Measurements from ENCODE around the gene SEC23IP. TPM values are rescaled to one million over a fixed set of nuclear protein-coding genes. Genes with fewer than 3 reads are reported as not detected.

Gene SEC23IP
- polyA plus RNA-seq, 3 donors, result 11.5 to 43.8 (median 42.0) TPM

DNA sequence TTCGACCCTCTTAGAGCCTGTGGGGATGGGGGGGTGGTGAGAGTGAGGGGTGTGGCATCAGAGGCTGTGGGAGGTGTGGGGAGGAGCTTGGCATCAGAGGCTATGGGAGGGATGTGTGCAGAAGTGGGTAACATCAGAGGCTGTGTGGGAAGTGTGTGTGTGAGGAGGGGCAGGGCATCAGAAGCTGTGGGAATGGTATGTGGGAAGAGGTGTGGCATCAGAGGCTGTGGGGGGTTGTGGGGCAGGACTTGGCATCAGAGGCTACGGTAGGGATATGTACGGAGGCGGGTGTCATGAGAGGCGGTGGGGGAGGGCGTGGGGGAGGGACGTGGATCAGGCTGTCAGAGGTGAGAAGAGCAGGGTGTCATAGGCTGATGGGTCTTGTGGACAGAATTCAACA is 97.4 kb downstream of the SEC23IP start:
- Histone ChIP-seq H3K9ac (ENCODE audit: insufficient read depth, low read length, poor library complexity, severe bottlenecking) (no peak overlapping the region), H4K20me1 (ENCODE audit: insufficient read depth, low read length) (no peaks in the 10 kb centered on the region), H3K27ac (ENCODE audit: low read depth in 1 of 2, low read length in 2 of 2) (no peak overlapping the region), H3K36me3 (replicated peaks in 1 of 2; ENCODE audit: control insufficient read depth in 1 of 2, insufficient read depth in 2 of 2, low read length in 2 of 2) (no peaks in the 10 kb centered on the region), H3K27me3 (ENCODE audit: control insufficient read depth in 2 of 2, insufficient read depth in 2 of 2, low read length in 2 of 2) (no peaks in the 10 kb centered on the region), H2AFZ (ENCODE audit: insufficient read depth, low read depth, low read length, poor library complexity, severe bottlenecking) (no peak overlapping the region), H3K9me3 (replicated peaks in 1 of 2; ENCODE audit: control insufficient read depth in 1 of 2, insufficient read depth in 1 of 2, low read length in 2 of 2) (no peaks in the 10 kb centered on the region), H3K4me3 (replicated peaks in 1 of 3; ENCODE audit: low read depth in 2 of 3, low read length in 3 of 3) (no peak overlapping the region), H3K4me1 (ENCODE audit: control insufficient read depth in 1 of 2, insufficient read depth in 2 of 2, low read length in 2 of 2) (no peaks in the 10 kb centered on the region), H3K79me2 (ENCODE audit: insufficient read depth, low read length) (no peaks in the 10 kb centered on the region), H3K4me2 (replicated peaks; ENCODE audit: extremely low read depth, low read length, poor library complexity, severe bottlenecking) (no peak overlapping the region)
- Mint-ChIP-seq H3K27me3 (ENCODE audit: low read depth in 3 of 3) (peaks cover 0 to 3% (median 0%) of the 10 kb centered on the region in 3 donors), H3K36me3 (no peaks in the 10 kb centered on the region), H3K9me3 (peaks cover 0 to 6% (median under 1%) of the 10 kb centered on the region in 7 donors), H3K27ac (no peak overlapping the region), H3K4me3 (no peak overlapping the region), H3K4me1 (no peaks in the 10 kb centered on the region)
- WGBS (ENCODE audit: insufficient coverage), result 86% methylated on average over 4 of the region's 7 CpGs
- intact Hi-C loops (cut with micrococcal nuclease), result no loop called here
- no peak for DNase-seq
- TF ChIP-seq, protein P1, sequence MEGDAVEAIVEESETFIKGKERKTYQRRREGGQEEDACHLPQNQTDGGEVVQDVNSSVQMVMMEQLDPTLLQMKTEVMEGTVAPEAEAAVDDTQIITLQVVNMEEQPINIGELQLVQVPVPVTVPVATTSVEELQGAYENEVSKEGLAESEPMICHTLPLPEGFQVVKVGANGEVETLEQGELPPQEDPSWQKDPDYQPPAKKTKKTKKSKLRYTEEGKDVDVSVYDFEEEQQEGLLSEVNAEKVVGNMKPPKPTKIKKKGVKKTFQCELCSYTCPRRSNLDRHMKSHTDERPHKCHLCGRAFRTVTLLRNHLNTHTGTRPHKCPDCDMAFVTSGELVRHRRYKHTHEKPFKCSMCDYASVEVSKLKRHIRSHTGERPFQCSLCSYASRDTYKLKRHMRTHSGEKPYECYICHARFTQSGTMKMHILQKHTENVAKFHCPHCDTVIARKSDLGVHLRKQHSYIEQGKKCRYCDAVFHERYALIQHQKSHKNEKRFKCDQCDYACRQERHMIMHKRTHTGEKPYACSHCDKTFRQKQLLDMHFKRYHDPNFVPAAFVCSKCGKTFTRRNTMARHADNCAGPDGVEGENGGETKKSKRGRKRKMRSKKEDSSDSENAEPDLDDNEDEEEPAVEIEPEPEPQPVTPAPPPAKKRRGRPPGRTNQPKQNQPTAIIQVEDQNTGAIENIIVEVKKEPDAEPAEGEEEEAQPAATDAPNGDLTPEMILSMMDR (IDR thresholded peaks at IDR 0.05), result no peak

DNA sequence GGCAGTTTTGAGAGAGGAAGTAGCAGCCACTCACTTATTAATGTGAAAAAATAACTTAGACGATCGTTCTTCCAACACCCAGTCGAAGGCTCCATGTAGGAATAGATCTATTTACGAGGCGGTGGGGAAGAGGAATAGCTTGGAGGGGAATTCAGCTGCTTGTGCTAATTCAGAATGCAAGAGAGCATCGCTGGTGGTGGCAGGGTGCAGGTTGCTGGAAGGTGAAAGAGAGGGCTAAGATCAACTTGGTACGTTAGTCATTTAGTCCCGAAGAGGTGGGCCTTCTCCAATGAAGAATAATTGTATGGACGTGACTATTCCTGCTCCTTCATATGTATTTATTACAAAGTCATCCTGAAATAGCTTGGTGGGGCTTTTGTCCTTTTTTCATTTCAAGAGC is 98.5 kb downstream of the SEC23IP start:
- Mint-ChIP-seq H3K4me3 (no peak overlapping the region), H3K27me3 (ENCODE audit: low read depth in 3 of 3) (peaks cover 0 to 3% (median 0%) of the 10 kb centered on the region in 3 donors), H3K27ac (no peak overlapping the region), H3K9me3 (peaks cover 0 to 13% (median 9%) of the 10 kb centered on the region in 7 donors), H3K4me1 (no peaks in the 10 kb centered on the region), H3K36me3 (no peaks in the 10 kb centered on the region)
- Histone ChIP-seq H3K36me3 (replicated peaks in 1 of 2; ENCODE audit: control insufficient read depth in 1 of 2, insufficient read depth in 2 of 2, low read length in 2 of 2) (no peaks in the 10 kb centered on the region), H3K9ac (ENCODE audit: insufficient read depth, low read length, poor library complexity, severe bottlenecking) (no peak overlapping the region), H4K20me1 (ENCODE audit: insufficient read depth, low read length) (no peaks in the 10 kb centered on the region), H3K9me3 (replicated peaks in 1 of 2; ENCODE audit: control insufficient read depth in 1 of 2, insufficient read depth in 1 of 2, low read length in 2 of 2) (peaks cover 0 to 4% of the 10 kb centered on the region in 2 donors), H3K27ac (ENCODE audit: low read depth in 1 of 2, low read length in 2 of 2) (no peak overlapping the region), H3K4me1 (ENCODE audit: control insufficient read depth in 1 of 2, insufficient read depth in 2 of 2, low read length in 2 of 2) (no peaks in the 10 kb centered on the region), H3K27me3 (ENCODE audit: control insufficient read depth in 2 of 2, insufficient read depth in 2 of 2, low read length in 2 of 2) (no peaks in the 10 kb centered on the region), H2AFZ (ENCODE audit: insufficient read depth, low read depth, low read length, poor library complexity, severe bottlenecking) (no peak overlapping the region), H3K79me2 (ENCODE audit: insufficient read depth, low read length) (no peaks in the 10 kb centered on the region), H3K4me2 (replicated peaks; ENCODE audit: extremely low read depth, low read length, poor library complexity, severe bottlenecking) (no peak overlapping the region), H3K4me3 (replicated peaks in 1 of 3; ENCODE audit: low read depth in 2 of 3, low read length in 3 of 3) (no peak overlapping the region)
- no peak for DNase-seq
- 90% methylated on average over 2 of the region's 9 CpGs for WGBS (ENCODE audit: insufficient coverage)
- TF ChIP-seq, protein P1 (IDR thresholded peaks at IDR 0.05), result no peak
- intact Hi-C loops (cut with micrococcal nuclease), result no loop called here
